ENCODE measurements around the gene B4GALT2.

DNA sequence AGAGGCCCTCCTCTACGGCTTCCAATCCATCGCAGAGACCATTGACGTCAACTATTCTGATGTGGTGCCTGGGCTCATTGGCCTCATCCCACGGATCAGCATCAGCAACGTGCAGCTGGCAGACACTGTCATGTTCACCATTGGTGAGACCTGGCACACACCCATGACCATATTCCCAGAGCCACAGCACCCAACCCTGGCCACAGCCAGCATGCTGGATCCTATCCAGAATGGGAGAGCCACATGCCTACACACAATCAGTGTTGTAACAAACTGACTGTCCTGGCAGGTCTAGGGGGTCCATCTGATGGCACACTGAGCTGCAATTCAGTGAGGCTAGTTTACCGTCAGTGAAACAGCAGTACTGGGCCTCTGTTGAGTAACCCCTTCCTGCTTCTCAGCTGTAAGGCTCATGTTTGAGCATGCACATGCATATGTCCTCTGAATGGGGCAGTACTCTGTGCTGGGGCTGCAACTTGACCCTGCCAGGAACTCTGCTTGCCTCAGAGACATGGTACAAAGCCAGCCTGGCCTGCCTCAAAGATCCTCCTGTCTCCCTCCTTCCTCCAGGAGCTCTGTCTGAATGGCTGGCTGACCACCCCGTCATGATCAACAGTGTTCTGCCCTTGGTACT is 21.5 kb upstream of the B4GALT2 start:
- no peak for TF ChIP-seq EZH2 (IDR thresholded peaks at IDR 0.05)
- TF ChIP-seq, protein P1, sequence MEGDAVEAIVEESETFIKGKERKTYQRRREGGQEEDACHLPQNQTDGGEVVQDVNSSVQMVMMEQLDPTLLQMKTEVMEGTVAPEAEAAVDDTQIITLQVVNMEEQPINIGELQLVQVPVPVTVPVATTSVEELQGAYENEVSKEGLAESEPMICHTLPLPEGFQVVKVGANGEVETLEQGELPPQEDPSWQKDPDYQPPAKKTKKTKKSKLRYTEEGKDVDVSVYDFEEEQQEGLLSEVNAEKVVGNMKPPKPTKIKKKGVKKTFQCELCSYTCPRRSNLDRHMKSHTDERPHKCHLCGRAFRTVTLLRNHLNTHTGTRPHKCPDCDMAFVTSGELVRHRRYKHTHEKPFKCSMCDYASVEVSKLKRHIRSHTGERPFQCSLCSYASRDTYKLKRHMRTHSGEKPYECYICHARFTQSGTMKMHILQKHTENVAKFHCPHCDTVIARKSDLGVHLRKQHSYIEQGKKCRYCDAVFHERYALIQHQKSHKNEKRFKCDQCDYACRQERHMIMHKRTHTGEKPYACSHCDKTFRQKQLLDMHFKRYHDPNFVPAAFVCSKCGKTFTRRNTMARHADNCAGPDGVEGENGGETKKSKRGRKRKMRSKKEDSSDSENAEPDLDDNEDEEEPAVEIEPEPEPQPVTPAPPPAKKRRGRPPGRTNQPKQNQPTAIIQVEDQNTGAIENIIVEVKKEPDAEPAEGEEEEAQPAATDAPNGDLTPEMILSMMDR (IDR thresholded peaks at IDR 0.05), result no peak
- no peak for TF ChIP-seq EZH2phosphoT487 (IDR thresholded peaks at IDR 0.05)
